ENCODE results near the gene KRTAP11-1.

Gene KRTAP11-1, protein sequence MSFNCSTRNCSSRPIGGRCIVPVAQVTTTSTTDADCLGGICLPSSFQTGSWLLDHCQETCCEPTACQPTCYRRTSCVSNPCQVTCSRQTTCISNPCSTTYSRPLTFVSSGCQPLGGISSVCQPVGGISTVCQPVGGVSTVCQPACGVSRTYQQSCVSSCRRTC

DNA sequence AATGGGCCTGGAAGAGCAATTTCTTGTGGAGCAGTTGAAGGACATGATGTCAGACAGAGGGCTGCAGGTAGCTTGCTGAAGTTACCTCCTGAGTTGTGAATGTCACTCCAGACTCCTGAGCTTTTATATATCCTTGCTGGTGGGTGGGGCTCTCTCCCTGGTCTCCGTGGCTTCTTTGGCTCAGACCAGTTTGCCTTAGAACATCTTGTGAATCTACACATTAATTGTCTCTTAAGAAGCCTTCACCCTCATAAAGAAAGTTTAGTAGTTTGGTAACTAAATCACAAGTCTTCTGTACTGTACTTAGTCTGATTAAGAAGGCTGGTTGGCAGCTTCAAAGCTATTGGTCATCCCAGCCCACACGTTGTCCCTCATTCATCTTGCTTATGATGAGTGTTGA, at the start of gene KRTAP11-1:
Gene KRTAP11-1 (minus strand): TSS at position 101 of the 400 bp plus-strand sequence. CDS start 56 bp downstream, at position 45.
- TF ChIP-seq, protein P1, sequence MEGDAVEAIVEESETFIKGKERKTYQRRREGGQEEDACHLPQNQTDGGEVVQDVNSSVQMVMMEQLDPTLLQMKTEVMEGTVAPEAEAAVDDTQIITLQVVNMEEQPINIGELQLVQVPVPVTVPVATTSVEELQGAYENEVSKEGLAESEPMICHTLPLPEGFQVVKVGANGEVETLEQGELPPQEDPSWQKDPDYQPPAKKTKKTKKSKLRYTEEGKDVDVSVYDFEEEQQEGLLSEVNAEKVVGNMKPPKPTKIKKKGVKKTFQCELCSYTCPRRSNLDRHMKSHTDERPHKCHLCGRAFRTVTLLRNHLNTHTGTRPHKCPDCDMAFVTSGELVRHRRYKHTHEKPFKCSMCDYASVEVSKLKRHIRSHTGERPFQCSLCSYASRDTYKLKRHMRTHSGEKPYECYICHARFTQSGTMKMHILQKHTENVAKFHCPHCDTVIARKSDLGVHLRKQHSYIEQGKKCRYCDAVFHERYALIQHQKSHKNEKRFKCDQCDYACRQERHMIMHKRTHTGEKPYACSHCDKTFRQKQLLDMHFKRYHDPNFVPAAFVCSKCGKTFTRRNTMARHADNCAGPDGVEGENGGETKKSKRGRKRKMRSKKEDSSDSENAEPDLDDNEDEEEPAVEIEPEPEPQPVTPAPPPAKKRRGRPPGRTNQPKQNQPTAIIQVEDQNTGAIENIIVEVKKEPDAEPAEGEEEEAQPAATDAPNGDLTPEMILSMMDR (IDR thresholded peaks at IDR 0.05; ENCODE audit: borderline replicate concordance, insufficient read depth, low read depth, low read length): no peak
- H3K4me3 ChIP-seq (ENCODE audit: low read depth, low read length): no peak within 1 kb of the TSS

DNA sequence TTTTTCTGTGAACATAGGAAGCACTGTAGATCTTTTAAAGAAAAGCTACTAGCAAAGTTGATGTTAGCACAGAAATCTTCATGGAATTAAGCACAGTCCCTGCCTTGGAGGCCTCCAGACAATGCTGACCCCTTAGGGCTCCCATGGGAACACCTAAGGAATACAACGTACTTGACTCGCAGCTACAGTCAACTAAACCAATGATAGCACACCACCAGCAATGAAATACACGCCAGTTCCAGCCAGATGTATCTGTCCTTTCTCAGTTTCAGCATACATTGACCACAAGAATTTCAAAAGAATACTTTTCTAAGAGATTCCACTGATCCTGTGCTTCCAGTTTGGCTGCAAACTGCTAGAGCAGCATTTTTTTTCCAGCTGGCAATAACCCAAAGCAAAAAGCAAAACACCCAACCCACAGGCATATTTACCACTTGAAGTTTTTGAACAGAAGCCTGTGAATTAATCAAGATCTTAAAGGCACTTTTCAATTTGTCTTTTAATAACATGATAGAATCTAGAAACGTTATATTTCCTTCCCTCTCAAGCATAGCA, 42.8 kb upstream of the KRTAP11-1 start:
- H3K4me3 ChIP-seq (ENCODE audit: low read depth, low read length): no peak overlapping the region
- TF ChIP-seq, protein P1 (IDR thresholded peaks at IDR 0.05; ENCODE audit: borderline replicate concordance, insufficient read depth, low read depth, low read length): no peak

DNA sequence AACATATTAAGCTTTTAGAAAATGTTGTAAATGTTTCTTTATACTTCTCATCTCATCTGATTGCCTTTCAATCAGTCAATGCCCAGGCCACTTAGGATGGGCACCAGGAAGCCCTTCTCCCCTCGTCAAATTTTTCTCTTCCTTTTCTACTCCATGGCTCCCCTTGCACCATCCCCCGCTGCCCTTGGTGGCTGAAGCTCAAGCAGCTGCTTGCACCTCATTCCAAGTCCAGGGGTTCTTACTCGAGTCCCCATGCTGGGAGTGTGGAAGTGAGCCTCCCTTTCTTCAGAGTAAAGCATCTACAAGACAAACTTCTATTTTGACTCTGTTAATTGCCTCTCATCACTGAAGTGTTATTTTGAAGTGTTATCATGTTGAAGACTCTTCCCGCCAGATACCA, 39.7 kb upstream of the KRTAP11-1 start:
- TF ChIP-seq, protein P1 (IDR thresholded peaks at IDR 0.05; ENCODE audit: borderline replicate concordance, insufficient read depth, low read depth, low read length): no peak

DNA sequence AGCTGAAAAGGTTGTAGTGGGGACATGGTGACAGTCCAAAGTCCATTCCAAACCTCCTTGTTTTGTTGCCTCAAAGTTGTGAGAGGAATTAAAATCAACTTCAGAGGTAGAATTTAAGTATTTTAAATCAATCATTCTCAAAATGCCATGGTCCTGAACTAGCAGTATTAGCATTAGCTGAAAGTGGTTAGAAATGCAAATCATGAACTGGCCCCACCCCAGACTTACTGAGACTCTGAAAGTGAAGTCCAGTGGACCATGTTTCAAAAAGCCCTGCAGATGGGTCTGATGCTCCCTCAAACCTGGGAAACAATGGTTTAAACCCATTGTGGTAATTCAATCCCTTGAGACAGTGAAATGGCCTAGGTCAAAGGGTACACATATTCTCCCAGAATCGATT, 36.2 kb upstream of the KRTAP11-1 start:
- no peak overlapping the region for H3K4me3 ChIP-seq (ENCODE audit: low read depth, low read length)
- TF ChIP-seq, protein P1 (IDR thresholded peaks at IDR 0.05; ENCODE audit: borderline replicate concordance, insufficient read depth, low read depth, low read length): no peak

More for the DNA sequence above, 39.7 kb upstream of the KRTAP11-1 start:
- no peak overlapping the region for H3K4me3 ChIP-seq (ENCODE audit: low read depth, low read length)

DNA sequence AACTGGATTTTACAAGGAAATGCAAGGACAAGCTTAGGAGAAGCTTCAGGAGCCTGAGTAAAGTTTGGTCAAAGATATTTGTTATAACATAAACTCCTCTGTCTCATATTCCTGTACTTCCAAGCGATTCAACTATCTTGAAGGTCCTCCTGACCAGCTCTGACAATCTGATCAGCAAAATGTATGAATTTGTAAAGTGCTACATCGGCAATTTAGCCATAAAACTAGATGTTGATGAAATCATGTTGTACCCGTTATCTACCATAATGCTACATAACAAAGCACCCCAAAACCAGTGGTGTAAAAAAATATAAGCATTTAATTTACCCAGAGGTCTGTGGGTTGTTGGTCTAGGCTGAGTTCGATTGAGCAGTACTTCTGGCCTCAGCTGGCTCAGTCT, 19.5 kb upstream of the KRTAP11-1 start:
- TF ChIP-seq, protein P1 (IDR thresholded peaks at IDR 0.05; ENCODE audit: borderline replicate concordance, insufficient read depth, low read depth, low read length): no peak
- no peak overlapping the region for H3K4me3 ChIP-seq (ENCODE audit: low read depth, low read length)

DNA sequence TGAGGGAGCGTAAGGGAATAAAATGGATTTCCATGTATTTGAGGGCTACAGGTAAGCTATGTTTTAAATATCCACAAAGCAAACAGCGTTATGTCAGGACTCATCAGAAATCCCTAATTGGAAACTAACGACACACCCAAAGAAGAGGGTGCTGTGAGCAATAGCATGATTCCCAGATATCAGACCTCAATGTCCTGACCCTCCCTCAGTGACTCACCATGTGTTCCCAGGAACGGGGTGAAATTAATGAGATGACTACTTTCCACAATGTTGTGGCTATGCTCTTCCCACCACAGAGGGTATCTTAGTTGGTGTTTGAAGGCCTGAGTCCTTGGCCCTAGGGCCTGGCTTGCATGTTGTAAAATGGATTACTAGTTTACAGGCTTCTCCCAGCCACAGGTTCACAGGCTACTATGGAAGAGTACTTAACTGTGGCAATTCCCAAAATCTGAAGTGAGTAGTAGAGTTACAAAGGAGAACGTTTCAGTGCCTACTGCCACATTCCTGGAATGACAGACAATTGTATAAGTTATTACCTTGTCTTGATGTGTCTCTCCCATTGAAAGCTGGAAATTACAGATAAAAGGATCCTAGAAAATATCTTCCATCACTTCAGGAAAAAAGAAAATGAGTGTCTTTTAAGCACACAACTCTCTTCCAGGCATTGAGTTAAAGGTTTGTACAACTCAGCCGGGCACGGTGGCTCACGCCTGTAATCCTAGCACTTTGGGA, 1.7 kb upstream of the KRTAP11-1 start:
- TF ChIP-seq, protein P1 (IDR thresholded peaks at IDR 0.05; ENCODE audit: borderline replicate concordance, insufficient read depth, low read depth, low read length): no peak
- no peak overlapping the region for H3K4me3 ChIP-seq (ENCODE audit: low read depth, low read length)
